SU-DHL-6 (cell line): ENCODE measurements around the gene ANXA11.

Experiments used
- CTCF ChIP-seq: fragments of 200-600 bp; sonication (generic); IDR thresholded peaks from one replicate; pipeline ENCODE4 v1.5.1; 2017; ENCODE audit warnings: antibody characterized with exemption, mild to moderate bottlenecking, low read length, moderate library complexity; ENCODE audit not compliant: insufficient read depth, poor library complexity, severe bottlenecking
- EZH2phosphoT487 ChIP-seq: fragments of 200-600 bp; sonication (generic), shearing (Covaris generic); conservative IDR thresholded peaks from 2 replicates; pipeline ENCODE4 v1.6.1; 2018; ENCODE audit warnings: mild to moderate bottlenecking, antibody characterized with exemption, low read length, moderate library complexity, mixed read lengths

DNA sequence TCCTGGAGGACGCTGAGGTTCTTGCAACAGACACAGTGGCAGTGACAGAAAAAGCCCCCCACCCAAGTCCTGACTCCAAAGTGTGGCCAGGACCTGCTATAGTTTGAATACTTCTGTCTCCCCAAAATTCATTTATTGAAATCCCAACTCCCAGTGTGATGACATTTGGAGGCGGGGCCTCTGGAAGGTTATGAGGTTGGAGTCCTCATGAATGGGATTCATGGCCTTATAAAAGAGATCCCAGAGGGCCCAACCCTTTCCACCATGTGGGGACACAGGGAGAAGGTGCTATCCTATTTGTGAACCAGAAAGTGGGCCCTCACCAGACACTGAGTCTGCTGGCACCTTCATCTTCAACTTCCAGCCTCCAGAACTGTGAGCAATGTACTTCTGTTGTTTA is 18.3 kb downstream of the ANXA11 start:
- TF ChIP-seq CTCF (no peak), EZH2phosphoT487 (no peak)
